Measurements from ENCODE around the gene RFXANK. TPM values are rescaled to one million over a fixed set of nuclear protein-coding genes. Genes with fewer than 3 reads are reported as not detected.
"Not testable (repeated sequence)": the region's sequence is repeated elsewhere in the genome, so short reads cannot be mapped to it uniquely, and the experiment has no call there.

The RFXANK gene
- polyA plus RNA-seq, 1 donor, result 62.1 TPM

- no peak for DNase-seq
These were observed 22.6 kb upstream of the RFXANK start for GRCh38 chr19:19169236-19170052.

DNA sequence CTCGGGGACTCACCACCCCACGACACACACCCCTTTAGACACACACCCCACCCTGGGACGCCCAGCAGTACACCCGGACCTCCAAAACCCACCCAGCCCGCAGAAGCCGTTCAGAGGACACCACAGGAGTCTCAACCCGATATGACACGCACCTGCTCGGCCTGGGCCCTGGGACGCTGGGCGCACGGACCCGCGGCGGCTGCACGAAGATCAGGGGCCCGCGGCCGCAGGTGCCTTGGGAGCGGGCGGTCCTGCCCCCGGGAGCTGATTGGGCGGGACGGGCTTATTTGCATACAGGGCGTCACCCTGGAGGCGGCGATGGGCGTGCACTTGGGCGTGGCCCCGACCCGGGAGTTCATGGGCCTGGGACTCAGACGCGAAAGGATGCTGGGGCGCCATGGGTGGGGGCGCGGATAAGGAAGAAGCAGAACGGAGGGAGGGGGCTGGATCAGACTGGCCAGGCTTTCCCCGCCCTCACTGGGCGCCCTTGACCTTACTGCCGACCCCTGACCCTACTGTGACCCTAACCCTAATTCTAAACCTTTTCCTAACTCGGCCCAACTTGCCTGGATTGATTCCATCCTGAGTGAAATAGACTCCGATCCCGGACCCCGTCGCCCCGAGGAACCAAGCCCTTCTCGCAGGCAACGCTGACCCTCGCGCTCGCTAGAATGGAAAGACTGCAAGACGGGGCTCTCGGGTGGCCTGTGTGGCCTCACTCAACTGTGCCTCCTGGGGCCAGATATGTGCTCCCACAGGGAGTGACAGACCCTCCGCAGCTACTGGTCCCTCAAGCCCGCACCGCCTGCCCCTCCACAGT, 21.8 kb upstream of the RFXANK start, which contains the start of gene MEF2B:
MEF2B (minus strand) TSS at position 211 of the 820 bp plus-strand sequence. CDS start 19,528 bp downstream, outside the sequence.
- DNase-seq, result peak; percentile 63

- DNase-seq, result no peak
These were observed 21.0 kb upstream of the RFXANK start for GRCh38 chr19:19170873-19171672.

- no peak for DNase-seq
These were observed 20.1 kb upstream of the RFXANK start for GRCh38 chr19:19171821-19172532.

DNA sequence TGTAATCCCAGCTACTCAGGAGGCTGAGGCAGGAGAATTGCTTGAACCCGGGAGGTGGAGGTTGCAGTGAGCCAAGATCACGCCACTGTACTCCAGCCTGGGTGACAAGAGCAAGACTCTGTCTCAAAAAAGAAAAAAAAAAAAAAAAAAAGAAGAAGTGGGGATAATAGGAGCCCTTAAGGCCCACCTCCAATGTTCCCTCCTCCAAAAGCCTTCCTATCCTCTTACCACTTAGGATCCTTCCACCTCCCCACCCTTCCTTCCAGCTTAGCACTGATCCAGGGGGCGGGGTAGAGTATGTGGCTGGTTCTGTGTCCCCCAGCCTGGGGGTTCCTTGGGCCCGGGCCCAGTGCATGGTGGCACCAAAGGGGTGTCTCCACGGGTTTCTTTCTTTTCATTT, 18.8 kb upstream of the RFXANK start:
- DNase-seq, result not testable (repeated sequence)

- no peak for DNase-seq
These were observed 15.1 kb upstream of the RFXANK start for GRCh38 chr19:19176950-19177349.

DNA sequence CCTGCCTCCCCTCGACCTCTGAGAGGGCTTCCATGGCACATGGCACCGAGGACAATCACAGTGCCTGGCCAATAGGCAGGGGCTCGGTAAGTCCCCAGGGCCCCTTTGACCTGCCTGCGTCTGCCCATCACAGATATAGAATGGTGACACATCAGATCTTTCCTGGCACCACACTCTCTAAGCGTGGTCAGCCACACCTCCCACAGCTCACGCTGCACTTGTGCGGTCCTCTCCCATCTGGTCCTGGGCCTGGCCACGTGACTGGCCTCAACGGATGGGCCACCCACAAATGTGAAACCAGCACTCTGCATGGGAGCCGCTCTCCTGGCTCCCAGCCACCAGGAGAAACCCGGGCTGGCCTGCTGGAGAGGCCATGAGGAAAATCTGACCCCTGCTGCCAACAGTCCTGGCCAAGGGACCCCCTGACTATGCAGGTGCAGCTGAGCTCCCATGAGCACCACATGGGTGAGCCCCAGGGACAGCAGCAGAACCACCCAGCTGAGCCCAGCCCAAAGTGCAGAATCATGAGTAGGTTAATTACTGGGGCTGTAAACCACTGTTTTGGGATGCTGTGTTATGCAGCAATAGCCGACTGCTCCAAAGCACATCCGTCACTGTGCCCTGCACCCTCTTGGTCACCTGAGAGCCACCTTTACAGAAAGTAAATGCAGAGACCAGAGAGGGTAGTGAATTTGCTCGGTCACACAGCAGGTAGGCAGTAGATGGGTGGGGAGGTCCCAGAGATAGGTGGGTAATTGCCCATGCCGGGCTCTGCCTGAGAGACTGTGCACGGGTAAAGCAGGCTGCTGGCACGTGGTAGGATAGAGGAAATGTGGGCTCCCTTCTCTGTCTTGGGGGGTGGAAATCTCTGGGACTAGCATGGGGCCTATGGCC, 12.3 kb upstream of the RFXANK start:
- DNase-seq, result no peak

DNA sequence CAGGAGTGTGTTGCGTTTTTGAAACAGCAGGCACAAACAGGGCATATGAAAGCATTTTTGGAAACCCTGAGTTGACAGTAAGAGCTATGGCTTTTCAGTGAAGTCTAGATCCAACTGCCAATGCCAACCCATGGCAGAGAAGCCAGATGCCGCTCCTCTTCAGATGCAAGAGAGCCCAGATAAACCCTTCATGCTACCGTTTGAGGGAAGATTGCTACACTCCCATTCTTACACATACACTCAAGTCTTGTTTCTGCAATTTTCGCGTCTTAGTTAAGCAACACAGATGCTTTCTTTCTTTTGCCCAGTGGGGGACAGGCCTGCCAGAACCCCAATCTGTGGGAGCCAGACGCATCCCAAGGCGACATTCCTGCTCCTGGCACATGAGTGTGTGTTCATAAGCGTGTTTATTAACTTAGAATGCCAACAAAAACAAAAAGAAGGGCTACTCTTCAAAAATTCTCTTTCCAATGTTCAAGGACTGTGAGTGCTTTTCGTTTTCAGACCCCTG, 10.5 kb upstream of the RFXANK start:
- no peak for DNase-seq

DNA sequence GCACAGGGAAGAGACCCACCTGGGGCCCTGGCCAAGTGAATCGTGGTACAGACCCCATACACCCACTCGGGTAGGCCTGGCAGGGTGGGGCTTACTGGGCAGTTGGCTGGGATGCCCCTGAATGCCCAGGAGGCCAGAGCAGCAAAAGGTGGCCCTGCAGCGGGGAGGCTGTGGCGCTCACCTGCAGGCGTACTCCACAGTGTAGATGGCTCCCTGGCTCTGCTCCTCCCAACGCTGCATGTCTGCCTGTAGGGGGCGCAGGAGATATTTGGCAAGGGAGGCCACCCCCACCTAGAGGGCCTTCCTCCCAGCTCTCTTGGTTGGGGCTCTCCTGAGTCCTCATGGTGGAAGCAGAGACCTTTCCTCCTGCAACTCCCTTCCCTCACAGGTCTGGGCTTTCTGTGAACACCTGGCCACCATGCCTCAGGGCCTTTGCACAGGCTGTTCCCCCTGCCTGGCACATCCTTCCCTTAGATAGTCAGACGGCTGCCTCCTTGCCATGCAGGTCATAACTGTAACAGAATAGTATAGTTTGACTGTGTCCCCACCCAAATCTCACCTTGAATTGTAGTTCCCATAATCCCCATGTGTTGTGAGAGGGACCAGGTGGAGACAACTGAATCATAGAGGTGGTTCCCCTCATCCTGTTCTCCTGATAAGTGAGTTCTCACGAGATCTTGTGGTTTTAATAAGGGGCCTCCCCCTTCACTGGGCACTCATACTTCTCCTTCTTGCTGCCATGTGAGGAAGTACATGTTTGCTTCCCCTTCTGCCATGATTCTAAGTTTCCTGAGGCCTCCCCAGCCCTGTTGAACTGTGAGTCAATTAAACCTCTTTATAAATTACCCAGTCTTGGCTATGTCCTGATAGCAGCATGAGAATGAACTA, 6.0 kb upstream of the RFXANK start:
- no peak for DNase-seq

DNA sequence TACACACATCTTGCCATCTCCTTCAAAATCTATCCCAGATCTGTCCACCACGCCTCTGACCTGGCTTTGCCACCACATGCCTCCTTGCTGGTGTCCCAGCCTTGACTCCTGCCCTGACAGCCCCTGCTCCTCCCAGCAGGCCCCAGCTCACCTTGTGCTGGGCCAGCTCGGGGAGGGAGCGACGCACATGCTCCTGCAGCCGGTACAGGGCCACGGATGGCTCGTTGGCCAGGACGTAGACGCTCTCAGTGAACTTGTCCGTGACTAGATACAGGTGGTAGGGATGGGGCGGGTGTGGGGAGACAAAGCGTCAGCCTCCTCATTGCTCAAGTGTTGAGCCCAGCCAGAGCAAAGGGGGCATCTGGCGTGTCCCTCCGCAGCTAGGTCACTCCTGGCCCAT, 5.3 kb upstream of the RFXANK start:
- no peak for DNase-seq

DNA sequence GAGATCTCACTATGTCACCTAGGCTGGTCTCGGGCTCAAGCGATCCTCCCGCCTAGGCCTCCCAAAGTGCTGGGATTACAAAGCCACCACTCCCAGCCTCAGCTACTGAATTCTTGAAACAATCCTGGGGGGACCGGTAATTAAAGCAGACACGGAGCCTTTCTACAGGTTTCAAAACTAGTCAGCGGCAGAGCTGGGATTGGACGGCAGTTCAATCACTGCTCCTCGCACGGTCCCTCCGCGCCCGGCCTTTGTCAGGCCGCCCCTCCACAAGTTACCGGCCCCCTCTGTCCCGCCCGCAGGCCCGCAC, 335 bp upstream of the RFXANK start:
- no peak for DNase-seq

DNA sequence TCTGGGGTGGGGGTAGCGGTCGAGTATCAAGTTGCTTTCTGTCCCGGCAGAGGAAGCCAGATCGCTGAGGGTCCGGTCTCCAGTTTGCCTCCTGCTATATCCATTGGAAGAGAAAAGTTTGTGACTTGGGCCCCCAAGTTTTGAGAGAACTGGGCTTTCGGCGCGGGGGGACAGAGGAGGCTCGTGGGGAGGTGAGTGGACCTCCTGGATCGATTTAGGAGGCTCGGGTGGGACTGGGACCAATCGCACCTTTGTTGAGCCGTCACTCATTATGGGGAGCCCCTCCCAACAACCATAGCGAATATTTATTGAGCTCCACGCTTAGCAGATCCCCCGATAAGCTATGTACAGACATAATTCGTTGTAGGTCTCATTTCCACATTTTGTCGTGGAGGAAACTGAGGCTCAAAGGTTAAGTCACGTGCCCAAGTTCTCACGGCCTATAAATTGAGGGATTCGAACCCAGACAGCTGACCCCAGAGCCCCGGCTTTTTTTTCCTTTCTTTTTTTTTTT, 909 bp downstream of the RFXANK start:
- no peak for DNase-seq

GRCh38 chr19:19193926-19194325, 1.9 kb downstream of the RFXANK start:
- DNase-seq, result no peak

GRCh38 chr19:19201697-19202630, 9.9 kb downstream of the RFXANK start:
- DNase-seq, result no peak

DNA sequence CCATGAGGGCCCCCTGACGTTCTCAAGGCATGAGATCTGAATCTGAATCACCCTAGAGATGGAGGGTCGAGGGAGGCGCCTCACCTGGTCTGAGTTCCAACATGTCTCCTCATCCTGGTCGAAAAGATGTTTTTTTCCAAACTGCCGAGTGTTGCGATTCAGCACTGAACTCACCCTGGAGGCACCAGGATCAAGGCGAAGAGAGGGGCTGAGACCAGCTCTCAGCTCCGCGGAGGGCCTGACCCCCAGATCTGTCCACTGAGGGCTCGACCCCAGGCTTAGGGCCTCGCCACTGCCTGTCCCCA, 10.6 kb downstream of the RFXANK start:
- no peak for DNase-seq

DNA sequence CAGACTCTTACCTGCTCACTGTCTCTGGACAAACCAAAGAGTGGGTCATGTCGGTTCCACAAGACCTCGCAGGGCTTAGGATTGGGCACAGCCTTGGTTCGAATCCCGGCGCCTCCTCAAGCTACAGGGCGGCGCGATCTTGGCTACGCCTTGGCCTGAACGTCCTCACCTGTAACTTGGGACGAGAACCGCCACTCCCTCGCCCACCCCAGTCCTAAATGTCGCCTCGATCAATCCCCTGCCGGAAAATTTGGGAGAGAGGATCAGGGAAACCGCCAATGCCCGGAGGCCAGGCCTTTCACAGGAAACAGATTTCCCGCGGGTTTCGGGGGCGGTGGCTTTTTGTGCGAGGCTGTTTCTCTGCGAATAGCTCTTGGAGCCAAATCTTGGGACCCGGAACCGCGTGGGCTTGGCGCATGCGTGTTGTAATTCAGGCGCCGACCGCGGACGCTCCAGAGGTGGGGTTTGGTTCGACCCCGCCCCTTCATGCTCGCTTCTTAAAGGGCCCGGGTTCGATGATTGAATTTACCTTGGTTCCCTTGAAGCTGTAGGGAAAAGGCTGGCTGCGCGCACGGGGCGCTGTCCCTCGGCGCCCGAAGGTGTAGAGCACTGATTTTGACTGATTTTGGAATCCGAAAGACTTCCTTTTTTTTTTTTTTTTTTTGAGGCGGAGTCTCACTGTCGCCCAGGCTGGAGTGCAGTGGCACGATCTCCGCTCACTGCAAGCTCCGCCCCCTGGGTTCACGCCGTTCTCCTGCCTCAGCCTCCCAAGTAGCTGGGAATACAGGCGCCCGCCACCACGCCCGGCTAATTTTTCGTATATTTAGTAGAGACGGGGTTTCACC, 11.2 kb downstream of the RFXANK start, which contains the start of gene NR2C2AP:
NR2C2AP (minus strand) TSS at position 403 of the 845 bp plus-strand sequence; CDS start at position 49, 354 bp downstream.
- peak; percentile 89 for DNase-seq

- DNase-seq, result no peak
These were observed 12.1 kb downstream of the RFXANK start for GRCh38 chr19:19204181-19204580.
